WTC11 (cell line): ENCODE data around the gene RTL1.

Experiments used
- ATF1 ChIP-seq: sonication (generic); formaldehyde crosslinking; IDR thresholded peaks from 2 replicates; pipeline ENCODE4 v1.8.1; 2023; ENCODE audit warnings: mild to moderate bottlenecking, moderate library complexity, missing genetic modification reagents
- MXD4 ChIP-seq: fragments of 250-450 bp; sonication (Bioruptor Pico); IDR thresholded peaks from 2 replicates; pipeline ENCODE4 v1.8.0; 2021; ENCODE audit warnings: mild to moderate bottlenecking, moderate library complexity, borderline replicate concordance
- NR2C2 ChIP-seq: sonication (generic); formaldehyde crosslinking; IDR thresholded peaks from 2 replicates; pipeline ENCODE4 v1.8.0; 2022; ENCODE audit warnings: mild to moderate bottlenecking, missing genetic modification reagents
- ZNF121 ChIP-seq: sonication (generic); formaldehyde crosslinking; IDR thresholded peaks from 2 replicates; pipeline ENCODE4 v1.8.0; 2023; ENCODE audit warnings: missing genetic modification reagents
- TF ChIP-seq, protein P1 (sequence below): fragments of 200-600 bp; IDR thresholded peaks from 2 replicates; pipeline ENCODE4 v1.8.0; 2022; ENCODE audit warnings: antibody characterized with exemption
- TF ChIP-seq, protein P2 (sequence below): sonication (generic); formaldehyde crosslinking; IDR thresholded peaks from 2 replicates; pipeline ENCODE4 v1.8.1; 2023; ENCODE audit warnings: mild to moderate bottlenecking, missing genetic modification reagents, moderate library complexity
- TF ChIP-seq, protein P3 (sequence below): sonication (generic); formaldehyde crosslinking; IDR thresholded peaks from 2 replicates; pipeline ENCODE4 v1.8.1; 2022; ENCODE audit warnings: low read depth, missing genetic modification reagents, borderline replicate concordance
- TF ChIP-seq, protein P4 (sequence below): fragments of 250-450 bp; sonication (Bioruptor Pico); IDR thresholded peaks from 2 replicates; pipeline ENCODE4 v1.9.0; 2021; ENCODE audit warnings: mild to moderate bottlenecking, borderline replicate concordance

DNA sequence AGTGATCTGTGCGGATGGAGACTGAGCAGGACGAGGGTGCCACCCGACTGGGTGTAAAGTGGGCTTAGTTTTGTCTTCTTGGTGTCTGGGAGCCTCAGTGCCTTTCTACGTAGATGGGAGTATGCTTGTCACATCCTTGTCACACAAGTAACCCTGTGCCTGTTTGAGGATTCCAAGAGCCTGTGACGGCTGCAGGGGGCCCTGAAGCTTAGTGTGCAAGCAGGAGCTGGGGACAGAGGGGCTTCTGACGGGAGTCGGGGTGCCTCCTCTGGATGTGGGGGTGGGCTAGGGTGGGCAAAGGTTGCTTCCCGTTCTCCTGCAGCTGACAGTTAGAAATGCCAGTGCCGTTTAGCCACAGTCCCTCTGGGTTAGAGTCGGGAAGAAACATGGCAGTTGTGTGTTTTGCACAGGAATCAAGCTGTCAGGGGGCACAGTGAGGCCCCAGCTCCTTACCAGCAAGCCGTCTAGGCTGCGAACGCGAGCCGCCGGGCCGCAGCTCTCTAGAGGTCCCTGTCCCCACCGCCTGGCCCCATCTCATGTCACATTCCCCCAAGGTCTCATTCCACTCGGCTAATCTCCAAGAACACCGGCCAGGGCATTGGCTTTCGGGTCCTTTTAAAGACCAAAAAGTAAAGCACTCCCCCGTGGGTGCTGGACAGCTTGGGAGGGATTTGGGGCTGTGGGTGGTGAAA is 7.0 kb downstream of the RTL1 start:
- TF ChIP-seq, protein P1, sequence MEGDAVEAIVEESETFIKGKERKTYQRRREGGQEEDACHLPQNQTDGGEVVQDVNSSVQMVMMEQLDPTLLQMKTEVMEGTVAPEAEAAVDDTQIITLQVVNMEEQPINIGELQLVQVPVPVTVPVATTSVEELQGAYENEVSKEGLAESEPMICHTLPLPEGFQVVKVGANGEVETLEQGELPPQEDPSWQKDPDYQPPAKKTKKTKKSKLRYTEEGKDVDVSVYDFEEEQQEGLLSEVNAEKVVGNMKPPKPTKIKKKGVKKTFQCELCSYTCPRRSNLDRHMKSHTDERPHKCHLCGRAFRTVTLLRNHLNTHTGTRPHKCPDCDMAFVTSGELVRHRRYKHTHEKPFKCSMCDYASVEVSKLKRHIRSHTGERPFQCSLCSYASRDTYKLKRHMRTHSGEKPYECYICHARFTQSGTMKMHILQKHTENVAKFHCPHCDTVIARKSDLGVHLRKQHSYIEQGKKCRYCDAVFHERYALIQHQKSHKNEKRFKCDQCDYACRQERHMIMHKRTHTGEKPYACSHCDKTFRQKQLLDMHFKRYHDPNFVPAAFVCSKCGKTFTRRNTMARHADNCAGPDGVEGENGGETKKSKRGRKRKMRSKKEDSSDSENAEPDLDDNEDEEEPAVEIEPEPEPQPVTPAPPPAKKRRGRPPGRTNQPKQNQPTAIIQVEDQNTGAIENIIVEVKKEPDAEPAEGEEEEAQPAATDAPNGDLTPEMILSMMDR = no peak
- TF ChIP-seq, protein P2, sequence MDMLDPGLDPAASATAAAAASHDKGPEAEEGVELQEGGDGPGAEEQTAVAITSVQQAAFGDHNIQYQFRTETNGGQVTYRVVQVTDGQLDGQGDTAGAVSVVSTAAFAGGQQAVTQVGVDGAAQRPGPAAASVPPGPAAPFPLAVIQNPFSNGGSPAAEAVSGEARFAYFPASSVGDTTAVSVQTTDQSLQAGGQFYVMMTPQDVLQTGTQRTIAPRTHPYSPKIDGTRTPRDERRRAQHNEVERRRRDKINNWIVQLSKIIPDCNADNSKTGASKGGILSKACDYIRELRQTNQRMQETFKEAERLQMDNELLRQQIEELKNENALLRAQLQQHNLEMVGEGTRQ (CRISPR knock-in tag) = no peak
- no peak for TF ChIP-seq ATF1
- no peak for TF ChIP-seq MXD4 (CRISPR knock-in tag)
- no peak for TF ChIP-seq ZNF121
- TF ChIP-seq, protein P3, sequence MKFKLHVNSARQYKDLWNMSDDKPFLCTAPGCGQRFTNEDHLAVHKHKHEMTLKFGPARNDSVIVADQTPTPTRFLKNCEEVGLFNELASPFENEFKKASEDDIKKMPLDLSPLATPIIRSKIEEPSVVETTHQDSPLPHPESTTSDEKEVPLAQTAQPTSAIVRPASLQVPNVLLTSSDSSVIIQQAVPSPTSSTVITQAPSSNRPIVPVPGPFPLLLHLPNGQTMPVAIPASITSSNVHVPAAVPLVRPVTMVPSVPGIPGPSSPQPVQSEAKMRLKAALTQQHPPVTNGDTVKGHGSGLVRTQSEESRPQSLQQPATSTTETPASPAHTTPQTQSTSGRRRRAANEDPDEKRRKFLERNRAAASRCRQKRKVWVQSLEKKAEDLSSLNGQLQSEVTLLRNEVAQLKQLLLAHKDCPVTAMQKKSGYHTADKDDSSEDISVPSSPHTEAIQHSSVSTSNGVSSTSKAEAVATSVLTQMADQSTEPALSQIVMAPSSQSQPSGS (CRISPR knock-in tag) = no peak
- TF ChIP-seq, protein P4, sequence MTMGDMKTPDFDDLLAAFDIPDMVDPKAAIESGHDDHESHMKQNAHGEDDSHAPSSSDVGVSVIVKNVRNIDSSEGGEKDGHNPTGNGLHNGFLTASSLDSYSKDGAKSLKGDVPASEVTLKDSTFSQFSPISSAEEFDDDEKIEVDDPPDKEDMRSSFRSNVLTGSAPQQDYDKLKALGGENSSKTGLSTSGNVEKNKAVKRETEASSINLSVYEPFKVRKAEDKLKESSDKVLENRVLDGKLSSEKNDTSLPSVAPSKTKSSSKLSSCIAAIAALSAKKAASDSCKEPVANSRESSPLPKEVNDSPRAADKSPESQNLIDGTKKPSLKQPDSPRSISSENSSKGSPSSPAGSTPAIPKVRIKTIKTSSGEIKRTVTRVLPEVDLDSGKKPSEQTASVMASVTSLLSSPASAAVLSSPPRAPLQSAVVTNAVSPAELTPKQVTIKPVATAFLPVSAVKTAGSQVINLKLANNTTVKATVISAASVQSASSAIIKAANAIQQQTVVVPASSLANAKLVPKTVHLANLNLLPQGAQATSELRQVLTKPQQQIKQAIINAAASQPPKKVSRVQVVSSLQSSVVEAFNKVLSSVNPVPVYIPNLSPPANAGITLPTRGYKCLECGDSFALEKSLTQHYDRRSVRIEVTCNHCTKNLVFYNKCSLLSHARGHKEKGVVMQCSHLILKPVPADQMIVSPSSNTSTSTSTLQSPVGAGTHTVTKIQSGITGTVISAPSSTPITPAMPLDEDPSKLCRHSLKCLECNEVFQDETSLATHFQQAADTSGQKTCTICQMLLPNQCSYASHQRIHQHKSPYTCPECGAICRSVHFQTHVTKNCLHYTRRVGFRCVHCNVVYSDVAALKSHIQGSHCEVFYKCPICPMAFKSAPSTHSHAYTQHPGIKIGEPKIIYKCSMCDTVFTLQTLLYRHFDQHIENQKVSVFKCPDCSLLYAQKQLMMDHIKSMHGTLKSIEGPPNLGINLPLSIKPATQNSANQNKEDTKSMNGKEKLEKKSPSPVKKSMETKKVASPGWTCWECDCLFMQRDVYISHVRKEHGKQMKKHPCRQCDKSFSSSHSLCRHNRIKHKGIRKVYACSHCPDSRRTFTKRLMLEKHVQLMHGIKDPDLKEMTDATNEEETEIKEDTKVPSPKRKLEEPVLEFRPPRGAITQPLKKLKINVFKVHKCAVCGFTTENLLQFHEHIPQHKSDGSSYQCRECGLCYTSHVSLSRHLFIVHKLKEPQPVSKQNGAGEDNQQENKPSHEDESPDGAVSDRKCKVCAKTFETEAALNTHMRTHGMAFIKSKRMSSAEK (CRISPR knock-in tag) = no peak
- TF ChIP-seq NR2C2 (CRISPR knock-in tag) = no peak
